Large intestine (tissue), 12 donors: Measurements from ENCODE around the gene ARHGEF19. TPM values are rescaled to one million over a fixed set of nuclear protein-coding genes. Genes with fewer than 3 reads are reported as not detected.
"Not testable (repeated sequence)": the region's sequence is repeated elsewhere in the genome, so short reads cannot be mapped to it uniquely, and the experiment has no call there.

Experiments
- DNase-seq, 2 donors: peaks; one replicate each; pipeline versions ENCODE4 v3.0.0 to v3.0.0-alpha.2; 2013
- H3K27ac ChIP-seq: one replicate; pipeline ENCODE4 v1.5.1; 2013; ENCODE audit warnings: low read length
- H3K27me3 ChIP-seq: 2 replicates; pipeline ENCODE4 v1.6.1; 2013; ENCODE audit warnings: low read length; ENCODE audit not compliant: control insufficient read depth, insufficient read depth
- H3K36me3 ChIP-seq: 2 replicates; pipeline ENCODE4 v1.6.1; 2013; ENCODE audit warnings: low read length; ENCODE audit not compliant: control insufficient read depth, insufficient read depth
- H3K4me1 ChIP-seq: one replicate; pipeline ENCODE4 v1.6.1; 2013; ENCODE audit warnings: low read length; ENCODE audit not compliant: control insufficient read depth, insufficient read depth
- H3K4me3 ChIP-seq: one replicate; pipeline ENCODE4 v1.5.1; 2013; ENCODE audit warnings: low read length
- H3K9me3 ChIP-seq: one replicate; pipeline ENCODE4 v1.6.1; 2013; ENCODE audit warnings: mild to moderate bottlenecking, low read depth, low read length, moderate library complexity; ENCODE audit not compliant: control insufficient read depth
- WGBS: methylation state at CpG from one replicate; pipeline ENCODE4 v1.1.5; 2013; ENCODE audit warnings: low lambda C conversion rate; ENCODE audit not compliant: insufficient coverage; 5-methylcytosine and 5-hydroxymethylcytosine counted together
- long read RNA-seq, 11 donors: transcript quantifications; one replicate each; lab custom pipeline, GENCODE V29; 2026
- polyA plus RNA-seq: library from polyadenylated mRNA; unstranded; fragments of 120-200 nt; gene quantifications from one replicate; pipeline ENCODE4 v1.2.1, GENCODE V29; 2013

Gene ARHGEF19
- polyA plus RNA-seq = 12.2 TPM
- long read RNA-seq, donor 1, partial matches to known transcripts = 0 of 1 reads
- long read RNA-seq, donor 1, other reads (novel, unspliced or antisense) = 0 of 1 reads
- long read RNA-seq, donor 2, partial matches to known transcripts = 0 of 2 reads
- long read RNA-seq, donor 2, other reads (novel, unspliced or antisense) = 0 of 2 reads
- long read RNA-seq, donor 3 = 0 reads
- long read RNA-seq, donor 4 = 0 reads
- long read RNA-seq, donor 5 = 0 reads
- long read RNA-seq, donor 6 = 0 reads
- long read RNA-seq, donor 7, partial matches to known transcripts = 0 of 1 reads
- long read RNA-seq, donor 7, other reads (novel, unspliced or antisense) = 0 of 1 reads
- long read RNA-seq, donor 8, partial matches to known transcripts = 0 of 1 reads
- long read RNA-seq, donor 8, other reads (novel, unspliced or antisense) = 0 of 1 reads
- long read RNA-seq, donor 9 = 0 reads
- long read RNA-seq, donor 10, partial matches to known transcripts = 0 of 2 reads
- long read RNA-seq, donor 10, other reads (novel, unspliced or antisense) = 0 of 2 reads
- long read RNA-seq, donor 11 = 0 reads

GRCh38 chr1:16212251-16212961, at the start of gene ARHGEF19:
Gene ARHGEF19, minus strand, starts transcription at chr1:16212652. Its CDS starts 3,598 bp downstream, at chr1:16209054.
- peak within 1 kb of the TSS; percentile 47 for H3K4me3 ChIP-seq
- no peaks in the 10 kb centered on the region for H3K27me3 ChIP-seq
- H3K36me3 ChIP-seq = no peaks in the 10 kb centered on the region
- peaks cover 27% of the 10 kb centered on the region for H3K4me1 ChIP-seq
- WGBS = no CpG with 5 or more reads among the region's 14 CpGs
- DNase-seq = peak; percentile 78 to 87
- peak within 1 kb of the TSS; percentile 16 for H3K27ac ChIP-seq
- H3K9me3 ChIP-seq = no peaks in the 10 kb centered on the region

- WGBS = no CpG with 5 or more reads among the region's 1 CpG
- Histone ChIP-seq H3K4me3 (no peak overlapping the region), H3K9me3 (no peaks in the 10 kb centered on the region), H3K27ac (no peak overlapping the region), H3K4me1 (no peaks in the 10 kb centered on the region), H3K36me3 (no peaks in the 10 kb centered on the region), H3K27me3 (no peaks in the 10 kb centered on the region)
- DNase-seq = no peak
These were observed 49.6 kb upstream of the ARHGEF19 start for GRCh38 chr1:16262067-16262466.

- no peaks in the 10 kb centered on the region for H3K9me3 ChIP-seq
- H3K4me1 ChIP-seq = no peaks in the 10 kb centered on the region
- no peak overlapping the region for H3K4me3 ChIP-seq
- no peaks in the 10 kb centered on the region for H3K27me3 ChIP-seq
- H3K36me3 ChIP-seq = peaks cover 6% of the 10 kb centered on the region
- DNase-seq = no peak
- no peak overlapping the region for H3K27ac ChIP-seq
- no CpG with 5 or more reads among the region's 1 CpG for WGBS
These were observed 48.4 kb upstream of the ARHGEF19 start for GRCh38 chr1:16260814-16261213.

- WGBS = no CpG with 5 or more reads among the region's 9 CpGs
- no peak for DNase-seq
These were observed 46.2 kb upstream of the ARHGEF19 start for GRCh38 chr1:16258591-16259135.

GRCh38 chr1:16257968-16258367, 45.5 kb upstream of the ARHGEF19 start:
- H3K9me3 ChIP-seq = no peaks in the 10 kb centered on the region
- 80% methylated on average over 1 of the region's 3 CpGs for WGBS

More at GRCh38 chr1:16258591-16259135, 46.2 kb upstream of the ARHGEF19 start:
- no peak overlapping the region for H3K27ac ChIP-seq
- peaks cover 23% of the 10 kb centered on the region for H3K36me3 ChIP-seq
- H3K4me3 ChIP-seq = no peak overlapping the region
- H3K27me3 ChIP-seq = no peaks in the 10 kb centered on the region
- no peaks in the 10 kb centered on the region for H3K4me1 ChIP-seq
- H3K9me3 ChIP-seq = no peaks in the 10 kb centered on the region

GRCh38 chr1:16257556-16257955, 45.1 kb upstream of the ARHGEF19 start:
- H3K4me3 ChIP-seq, H3K27me3 ChIP-seq, H3K9me3 ChIP-seq, DNase-seq, H3K4me1 ChIP-seq, H3K27ac ChIP-seq: not testable (repeated sequence)
- H3K36me3 ChIP-seq = peaks cover 29% of the 10 kb centered on the region
- WGBS = no CpG with 5 or more reads among the region's 3 CpGs

More at GRCh38 chr1:16257968-16258367, 45.5 kb upstream of the ARHGEF19 start:
- H3K36me3 ChIP-seq = peaks cover 27% of the 10 kb centered on the region
- H3K4me3 ChIP-seq = no peak overlapping the region
- no peak overlapping the region for H3K27ac ChIP-seq
- no peak for DNase-seq
- H3K27me3 ChIP-seq = no peaks in the 10 kb centered on the region
- no peaks in the 10 kb centered on the region for H3K4me1 ChIP-seq

GRCh38 chr1:16256478-16256877, 44.0 kb upstream of the ARHGEF19 start:
- no peaks in the 10 kb centered on the region for H3K9me3 ChIP-seq
- no peaks in the 10 kb centered on the region for H3K4me1 ChIP-seq
- no peak overlapping the region for H3K4me3 ChIP-seq
- 100% methylated on average over 1 of the region's 4 CpGs for WGBS
- no peaks in the 10 kb centered on the region for H3K27me3 ChIP-seq
- H3K36me3 ChIP-seq = peaks cover 37% of the 10 kb centered on the region
- no peak overlapping the region for H3K27ac ChIP-seq
- no peak for DNase-seq

- Histone ChIP-seq H3K9me3 (no peaks in the 10 kb centered on the region), H3K4me3 (no peak overlapping the region), H3K4me1 (no peaks in the 10 kb centered on the region), H3K27ac (no peak overlapping the region), H3K36me3 (peaks cover 51% of the 10 kb centered on the region), H3K27me3 (no peaks in the 10 kb centered on the region)
- no peak for DNase-seq
- 100% methylated on average over 1 of the region's 4 CpGs for WGBS
These were observed 41.9 kb upstream of the ARHGEF19 start for GRCh38 chr1:16254263-16254928.

GRCh38 chr1:16253332-16253922, 41.0 kb upstream of the ARHGEF19 start:
- Histone ChIP-seq H3K27ac (no peak overlapping the region), H3K4me1 (peaks cover 2% of the 10 kb centered on the region), H3K36me3 (peaks cover 51% of the 10 kb centered on the region), H3K4me3 (no peak overlapping the region), H3K27me3 (no peaks in the 10 kb centered on the region), H3K9me3 (no peaks in the 10 kb centered on the region)
- no CpG with 5 or more reads among the region's 5 CpGs for WGBS
- no peak for DNase-seq
